ENCODE measurements around the gene NOX3. TPM values are rescaled to one million over a fixed set of nuclear protein-coding genes. Genes with fewer than 3 reads are reported as not detected.

Gene NOX3
- total and polyA plus RNA-seq, 10 of the 15 experiments (the other 5 are each of a cell fraction or from before 2014, with no cell fraction given): not detected

DNA sequence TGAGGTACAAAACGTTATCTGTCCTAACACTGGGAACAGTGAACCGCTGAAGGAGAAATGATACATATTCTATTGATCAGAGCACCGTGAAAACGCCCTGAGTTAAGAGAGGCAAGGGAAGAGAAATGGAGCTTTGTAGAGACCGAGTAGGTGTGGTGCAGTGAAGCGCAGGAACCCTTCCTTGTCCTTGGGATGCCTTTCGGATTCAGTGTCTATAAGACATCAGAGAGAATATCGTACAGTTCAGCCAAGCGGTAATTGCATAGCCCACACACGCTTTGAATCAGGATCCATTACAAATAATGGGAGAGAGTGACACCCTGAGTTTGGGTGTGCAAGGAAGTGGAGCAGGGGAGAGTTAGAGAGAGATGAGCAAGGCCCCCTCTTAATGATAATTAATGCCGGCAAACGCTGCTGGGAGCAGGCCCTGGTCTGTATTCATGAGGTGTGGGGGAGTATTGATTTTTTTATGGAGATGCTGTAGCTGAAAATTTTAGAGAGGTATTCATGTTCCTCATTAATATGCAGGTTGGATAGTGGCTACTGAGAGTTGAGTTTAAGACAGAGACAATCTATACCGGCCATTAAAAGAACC, 20.7 kb downstream of the NOX3 start (continued):
- TF ChIP-seq, protein P1, sequence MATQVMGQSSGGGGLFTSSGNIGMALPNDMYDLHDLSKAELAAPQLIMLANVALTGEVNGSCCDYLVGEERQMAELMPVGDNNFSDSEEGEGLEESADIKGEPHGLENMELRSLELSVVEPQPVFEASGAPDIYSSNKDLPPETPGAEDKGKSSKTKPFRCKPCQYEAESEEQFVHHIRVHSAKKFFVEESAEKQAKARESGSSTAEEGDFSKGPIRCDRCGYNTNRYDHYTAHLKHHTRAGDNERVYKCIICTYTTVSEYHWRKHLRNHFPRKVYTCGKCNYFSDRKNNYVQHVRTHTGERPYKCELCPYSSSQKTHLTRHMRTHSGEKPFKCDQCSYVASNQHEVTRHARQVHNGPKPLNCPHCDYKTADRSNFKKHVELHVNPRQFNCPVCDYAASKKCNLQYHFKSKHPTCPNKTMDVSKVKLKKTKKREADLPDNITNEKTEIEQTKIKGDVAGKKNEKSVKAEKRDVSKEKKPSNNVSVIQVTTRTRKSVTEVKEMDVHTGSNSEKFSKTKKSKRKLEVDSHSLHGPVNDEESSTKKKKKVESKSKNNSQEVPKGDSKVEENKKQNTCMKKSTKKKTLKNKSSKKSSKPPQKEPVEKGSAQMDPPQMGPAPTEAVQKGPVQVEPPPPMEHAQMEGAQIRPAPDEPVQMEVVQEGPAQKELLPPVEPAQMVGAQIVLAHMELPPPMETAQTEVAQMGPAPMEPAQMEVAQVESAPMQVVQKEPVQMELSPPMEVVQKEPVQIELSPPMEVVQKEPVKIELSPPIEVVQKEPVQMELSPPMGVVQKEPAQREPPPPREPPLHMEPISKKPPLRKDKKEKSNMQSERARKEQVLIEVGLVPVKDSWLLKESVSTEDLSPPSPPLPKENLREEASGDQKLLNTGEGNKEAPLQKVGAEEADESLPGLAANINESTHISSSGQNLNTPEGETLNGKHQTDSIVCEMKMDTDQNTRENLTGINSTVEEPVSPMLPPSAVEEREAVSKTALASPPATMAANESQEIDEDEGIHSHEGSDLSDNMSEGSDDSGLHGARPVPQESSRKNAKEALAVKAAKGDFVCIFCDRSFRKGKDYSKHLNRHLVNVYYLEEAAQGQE (IDR thresholded peaks at IDR 0.05; ENCODE audit: low read depth, low read length): no peak
- TF ChIP-seq HDGF (IDR thresholded peaks at IDR 0.05) (no peak), FOXK2 (IDR thresholded peaks at IDR 0.05) (no peak), TCF3 (IDR thresholded peaks at IDR 0.05; ENCODE audit: borderline replicate concordance, insufficient read depth, low read depth, low read length) (no peak), SUPT20H (IDR thresholded peaks at IDR 0.05; ENCODE audit: borderline replicate concordance, control insufficient read depth, low read depth, low read length) (no peak), SIN3A (IDR thresholded peaks at IDR 0.05; ENCODE audit: low read depth, low read length) (no peak), SREBF1 (IDR thresholded peaks at IDR 0.05; ENCODE audit: low read length) (no peak)
- TF ChIP-seq, protein P2, sequence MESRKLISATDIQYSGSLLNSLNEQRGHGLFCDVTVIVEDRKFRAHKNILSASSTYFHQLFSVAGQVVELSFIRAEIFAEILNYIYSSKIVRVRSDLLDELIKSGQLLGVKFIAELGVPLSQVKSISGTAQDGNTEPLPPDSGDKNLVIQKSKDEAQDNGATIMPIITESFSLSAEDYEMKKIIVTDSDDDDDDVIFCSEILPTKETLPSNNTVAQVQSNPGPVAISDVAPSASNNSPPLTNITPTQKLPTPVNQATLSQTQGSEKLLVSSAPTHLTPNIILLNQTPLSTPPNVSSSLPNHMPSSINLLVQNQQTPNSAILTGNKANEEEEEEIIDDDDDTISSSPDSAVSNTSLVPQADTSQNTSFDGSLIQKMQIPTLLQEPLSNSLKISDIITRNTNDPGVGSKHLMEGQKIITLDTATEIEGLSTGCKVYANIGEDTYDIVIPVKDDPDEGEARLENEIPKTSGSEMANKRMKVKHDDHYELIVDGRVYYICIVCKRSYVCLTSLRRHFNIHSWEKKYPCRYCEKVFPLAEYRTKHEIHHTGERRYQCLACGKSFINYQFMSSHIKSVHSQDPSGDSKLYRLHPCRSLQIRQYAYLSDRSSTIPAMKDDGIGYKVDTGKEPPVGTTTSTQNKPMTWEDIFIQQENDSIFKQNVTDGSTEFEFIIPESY (IDR thresholded peaks at IDR 0.05): no peak
